GM23338 (cell line): Measurements from ENCODE around the gene FAM171A1. TPM values are rescaled to one million over a fixed set of nuclear protein-coding genes. Genes with fewer than 3 reads are reported as not detected.

ENCODE experiments used
- ATAC-seq: fragments of 200-7000 bp; cut with Tn5 transposase; 3 replicates; pipeline ENCODE4 v1.9.1; 2020
- DNase-seq: peaks from one replicate; pipeline ENCODE4 v3.0.0-alpha.2; 2015; ENCODE audit warnings: low spot score
- H2AFZ ChIP-seq: fragments of 200-600 bp; sonication (generic); 2 replicates; pipeline ENCODE4 v1.8.0; 2016; ENCODE audit warnings: antibody characterized with exemption, mild to moderate bottlenecking, moderate library complexity
- H3F3A ChIP-seq: fragments of 200-600 bp; sonication (generic); replicated peaks from 2 replicates; pipeline ENCODE4 v1.8.0; 2017; ENCODE audit warnings: antibody characterized with exemption, mixed run types, low read depth
- H3K27ac ChIP-seq: fragments of 200-600 bp; sonication (generic); 2 replicates; pipeline ENCODE4 v1.6.1; 2016; ENCODE audit warnings: low read depth
- H3K27me3 ChIP-seq: fragments of 200-600 bp; sonication (generic); 2 replicates; pipeline ENCODE4 v1.8.0; 2016; ENCODE audit warnings: mild to moderate bottlenecking, mixed run types, moderate library complexity; ENCODE audit not compliant: insufficient read depth
- H3K36me3 ChIP-seq: fragments of 200-600 bp; sonication (generic); 2 replicates; pipeline ENCODE4 v1.8.0; 2016; ENCODE audit warnings: mild to moderate bottlenecking; ENCODE audit not compliant: insufficient read depth
- H3K4me1 ChIP-seq: fragments of 200-600 bp; sonication (generic); 2 replicates; pipeline ENCODE4 v1.8.0; 2016; ENCODE audit warnings: mild to moderate bottlenecking, moderate library complexity; ENCODE audit not compliant: insufficient read depth
- H3K4me2 ChIP-seq: fragments of 200-600 bp; sonication (generic); 2 replicates; pipeline ENCODE4 v1.7.1; 2017; ENCODE audit warnings: mixed run types
- H3K4me3 ChIP-seq: fragments of 200-600 bp; sonication (generic); 2 replicates; pipeline ENCODE4 v1.6.1; 2016; ENCODE audit warnings: mixed run types
- H3K79me2 ChIP-seq: fragments of 200-600 bp; sonication (generic); replicated peaks from 2 replicates; pipeline ENCODE4 v1.8.0; 2017; ENCODE audit warnings: mild to moderate bottlenecking; ENCODE audit not compliant: insufficient read depth
- H3K9me2 ChIP-seq: fragments of 200-600 bp; sonication (generic); 2 replicates; pipeline ENCODE4 v1.8.0; 2017; ENCODE audit not compliant: insufficient read depth
- H4K20me1 ChIP-seq: fragments of 200-600 bp; sonication (generic); replicated peaks from 2 replicates; pipeline ENCODE4 v1.8.0; 2017; ENCODE audit warnings: mild to moderate bottlenecking; ENCODE audit not compliant: insufficient read depth
- H3K27ac Mint-ChIP-seq: 2 replicates; pipeline ENCODE4 v1.8.0; 2020; ENCODE audit warnings: inconsistent platforms, mild to moderate bottlenecking, moderate library complexity, mixed read lengths
- H3K27me3 Mint-ChIP-seq: 3 replicates; pipeline ENCODE4 v1.8.0; 2022; ENCODE audit warnings: low read depth, mild to moderate bottlenecking, moderate library complexity, mixed read lengths, inconsistent platforms; ENCODE audit not compliant: insufficient read depth, poor library complexity
- H3K36me3 Mint-ChIP-seq: 3 replicates; pipeline ENCODE4 v1.8.0; 2021; ENCODE audit warnings: low read depth, mild to moderate bottlenecking, inconsistent platforms, moderate library complexity, mixed read lengths
- H3K4me1 Mint-ChIP-seq: 3 replicates; pipeline ENCODE4 v1.8.0; 2020; ENCODE audit warnings: mild to moderate bottlenecking, inconsistent platforms, mixed read lengths
- H3K4me3 Mint-ChIP-seq: 3 replicates; pipeline ENCODE4 v1.8.0; 2021; ENCODE audit warnings: moderate library complexity, mild to moderate bottlenecking, inconsistent platforms, mixed read lengths
- H3K9me3 Mint-ChIP-seq: 3 replicates; pipeline ENCODE4 v1.8.0; 2020; ENCODE audit warnings: moderate library complexity, mild to moderate bottlenecking, inconsistent platforms, mixed read lengths
- CREB1 ChIP-seq: fragments of 250-450 bp; sonication (Bioruptor Pico); IDR thresholded peaks from 2 replicates; pipeline ENCODE4 v1.5.0; 2020; ENCODE audit warnings: low read depth, mild to moderate bottlenecking, moderate library complexity
- EZH2 ChIP-seq: fragments of 200-600 bp; sonication (generic); IDR thresholded peaks from one replicate; pipeline ENCODE4 v1.8.0; 2017; ENCODE audit warnings: antibody characterized with exemption, mild to moderate bottlenecking, low read depth; ENCODE audit not compliant: unreplicated experiment
- EZH2phosphoT487 ChIP-seq: fragments of 200-600 bp; sonication (generic); IDR thresholded peaks from one replicate; pipeline ENCODE4 v1.8.1; 2018; ENCODE audit warnings: antibody characterized with exemption; ENCODE audit not compliant: unreplicated experiment
- JUNB ChIP-seq: IDR thresholded peaks from one replicate; pipeline ENCODE4 v1.6.1; 2016; ENCODE audit warnings: antibody characterized with exemption; ENCODE audit not compliant: unreplicated experiment
- NANOG ChIP-seq: IDR thresholded peaks from 2 replicates; pipeline ENCODE4 v1.6.1; 2016; ENCODE audit warnings: antibody characterized with exemption, borderline replicate concordance
- POLR2AphosphoS5 ChIP-seq: IDR thresholded peaks from 2 replicates; pipeline ENCODE4 v1.6.1; 2016; ENCODE audit warnings: antibody characterized with exemption, low read depth
- STAT1 ChIP-seq: IDR thresholded peaks from one replicate; pipeline ENCODE4 v1.6.1; 2016; ENCODE audit warnings: antibody characterized with exemption; ENCODE audit not compliant: unreplicated experiment
- ZNF114 ChIP-seq: fragments of 250-450 bp; sonication (Bioruptor Pico); IDR thresholded peaks from 2 replicates; pipeline ENCODE4 v1.5.0; 2020; ENCODE audit warnings: mild to moderate bottlenecking, moderate library complexity
- ZNF331 ChIP-seq: fragments of 250-450 bp; sonication (Bioruptor Pico); IDR thresholded peaks from 2 replicates; pipeline ENCODE4 v1.5.0; 2020; ENCODE audit warnings: low read depth, mild to moderate bottlenecking, moderate library complexity
- polyA plus RNA-seq: library from polyadenylated mRNA; unstranded; fragments of >200 nt; fragmentation: Nextera tagmentation; extraction: Ambion mirVana; gene quantifications from 2 replicates; pipeline ENCODE4 v1.2.1, GENCODE V29; 2016
- total RNA-seq: library from RNA; depleted of rRNA; stranded (reverse); fragments of >200 nt; shearing (Covaris generic); gene quantifications from 2 replicates; pipeline ENCODE4 v1.2.3, GENCODE V29; 2014
- TF ChIP-seq, protein P1 (sequence below): IDR thresholded peaks from 2 replicates; pipeline ENCODE4 v1.6.1; 2016; ENCODE audit warnings: antibody characterized with exemption
- TF ChIP-seq, protein P2 (sequence below), 2 experiments: fragments of 200-600 bp in 1 of 2; sonication (generic) in 1 of 2; conservative IDR thresholded peaks; 2 replicates each; pipeline versions ENCODE4 v1.5.1 to v1.6.1; 2016 to 2017; ENCODE audit warnings: antibody characterized with exemption in 2 of 2, low read depth in 2 of 2, mild to moderate bottlenecking in 2 of 2, moderate library complexity in 1 of 2
- TF ChIP-seq, protein P3 (sequence below): fragments of 250-450 bp; sonication (Bioruptor Pico); IDR thresholded peaks from 2 replicates; pipeline ENCODE4 v1.5.0; 2020; ENCODE audit warnings: mild to moderate bottlenecking, moderate library complexity
- TF ChIP-seq, protein P4 (sequence below): IDR thresholded peaks from one replicate; pipeline ENCODE4 v1.6.1; 2018; ENCODE audit warnings: antibody characterized with exemption; ENCODE audit not compliant: unreplicated experiment

Gene FAM171A1
- total and polyA plus RNA-seq, 2 experiments from 2014 or later: 11.3 to 32.2 TPM

DNA sequence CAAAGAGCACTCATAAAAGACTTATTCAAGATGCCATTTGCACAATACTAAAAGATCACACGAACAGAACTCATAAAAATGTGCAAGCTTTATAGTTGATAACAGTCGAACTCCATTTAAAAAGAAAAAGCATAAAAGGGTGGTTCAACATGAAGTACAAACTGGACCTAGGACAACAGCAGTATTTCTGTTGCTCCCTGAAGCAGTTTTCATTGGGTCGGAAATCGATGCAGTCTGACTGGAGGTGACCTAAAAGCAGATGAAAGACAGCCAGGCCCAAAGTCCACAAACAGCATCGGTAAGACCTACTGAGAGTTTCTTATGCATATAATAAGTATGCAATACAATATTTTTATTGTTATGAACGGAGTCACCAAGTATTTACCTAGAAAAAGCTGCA is 23.9 kb downstream of the FAM171A1 start:
- Histone ChIP-seq H3K4me1 (peaks cover 18% of the 10 kb centered on the region; the same call in 1 of the 2 replicates), H3K4me3 (no peak overlapping the region), H3K36me3 (no peaks in the 10 kb centered on the region; the same call in 1 of the 2 replicates), H3K4me2 (no peak overlapping the region), H3K27ac (no peak overlapping the region), H3K79me2 (peaks cover 63% of the 10 kb centered on the region), H2AFZ (no peak overlapping the region), H3K9me2 (no peaks in the 10 kb centered on the region), H3K27me3 (no peaks in the 10 kb centered on the region), H3F3A (no peaks in the 10 kb centered on the region), H4K20me1 (peaks cover 4% of the 10 kb centered on the region; the same call in 1 of the 2 replicates)
- no peaks in the 10 kb centered on the region; the same call in 2 of the 3 replicates for H3K9me3 Mint-ChIP-seq
- no peak overlapping the region for H3K4me3 Mint-ChIP-seq
- H3K27ac Mint-ChIP-seq: no peak overlapping the region
- ATAC-seq (no peak), DNase-seq (no peak)
- TF ChIP-seq NANOG (no peak), POLR2AphosphoS5 (no peak), CREB1 (no peak), ZNF331 (CRISPR knock-in tag) (no peak), JUNB (no peak), ZNF114 (no peak), EZH2phosphoT487 (no peak), STAT1 (no peak), EZH2 (no peak)
- TF ChIP-seq, protein P1, sequence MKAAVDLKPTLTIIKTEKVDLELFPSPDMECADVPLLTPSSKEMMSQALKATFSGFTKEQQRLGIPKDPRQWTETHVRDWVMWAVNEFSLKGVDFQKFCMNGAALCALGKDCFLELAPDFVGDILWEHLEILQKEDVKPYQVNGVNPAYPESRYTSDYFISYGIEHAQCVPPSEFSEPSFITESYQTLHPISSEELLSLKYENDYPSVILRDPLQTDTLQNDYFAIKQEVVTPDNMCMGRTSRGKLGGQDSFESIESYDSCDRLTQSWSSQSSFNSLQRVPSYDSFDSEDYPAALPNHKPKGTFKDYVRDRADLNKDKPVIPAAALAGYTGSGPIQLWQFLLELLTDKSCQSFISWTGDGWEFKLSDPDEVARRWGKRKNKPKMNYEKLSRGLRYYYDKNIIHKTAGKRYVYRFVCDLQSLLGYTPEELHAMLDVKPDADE: no peak
- TF ChIP-seq, protein P2, sequence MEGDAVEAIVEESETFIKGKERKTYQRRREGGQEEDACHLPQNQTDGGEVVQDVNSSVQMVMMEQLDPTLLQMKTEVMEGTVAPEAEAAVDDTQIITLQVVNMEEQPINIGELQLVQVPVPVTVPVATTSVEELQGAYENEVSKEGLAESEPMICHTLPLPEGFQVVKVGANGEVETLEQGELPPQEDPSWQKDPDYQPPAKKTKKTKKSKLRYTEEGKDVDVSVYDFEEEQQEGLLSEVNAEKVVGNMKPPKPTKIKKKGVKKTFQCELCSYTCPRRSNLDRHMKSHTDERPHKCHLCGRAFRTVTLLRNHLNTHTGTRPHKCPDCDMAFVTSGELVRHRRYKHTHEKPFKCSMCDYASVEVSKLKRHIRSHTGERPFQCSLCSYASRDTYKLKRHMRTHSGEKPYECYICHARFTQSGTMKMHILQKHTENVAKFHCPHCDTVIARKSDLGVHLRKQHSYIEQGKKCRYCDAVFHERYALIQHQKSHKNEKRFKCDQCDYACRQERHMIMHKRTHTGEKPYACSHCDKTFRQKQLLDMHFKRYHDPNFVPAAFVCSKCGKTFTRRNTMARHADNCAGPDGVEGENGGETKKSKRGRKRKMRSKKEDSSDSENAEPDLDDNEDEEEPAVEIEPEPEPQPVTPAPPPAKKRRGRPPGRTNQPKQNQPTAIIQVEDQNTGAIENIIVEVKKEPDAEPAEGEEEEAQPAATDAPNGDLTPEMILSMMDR (conservative IDR thresholded peaks at IDR 0.05; ENCODE audit: low read depth in 2 of 2): no peak
- TF ChIP-seq, protein P3, sequence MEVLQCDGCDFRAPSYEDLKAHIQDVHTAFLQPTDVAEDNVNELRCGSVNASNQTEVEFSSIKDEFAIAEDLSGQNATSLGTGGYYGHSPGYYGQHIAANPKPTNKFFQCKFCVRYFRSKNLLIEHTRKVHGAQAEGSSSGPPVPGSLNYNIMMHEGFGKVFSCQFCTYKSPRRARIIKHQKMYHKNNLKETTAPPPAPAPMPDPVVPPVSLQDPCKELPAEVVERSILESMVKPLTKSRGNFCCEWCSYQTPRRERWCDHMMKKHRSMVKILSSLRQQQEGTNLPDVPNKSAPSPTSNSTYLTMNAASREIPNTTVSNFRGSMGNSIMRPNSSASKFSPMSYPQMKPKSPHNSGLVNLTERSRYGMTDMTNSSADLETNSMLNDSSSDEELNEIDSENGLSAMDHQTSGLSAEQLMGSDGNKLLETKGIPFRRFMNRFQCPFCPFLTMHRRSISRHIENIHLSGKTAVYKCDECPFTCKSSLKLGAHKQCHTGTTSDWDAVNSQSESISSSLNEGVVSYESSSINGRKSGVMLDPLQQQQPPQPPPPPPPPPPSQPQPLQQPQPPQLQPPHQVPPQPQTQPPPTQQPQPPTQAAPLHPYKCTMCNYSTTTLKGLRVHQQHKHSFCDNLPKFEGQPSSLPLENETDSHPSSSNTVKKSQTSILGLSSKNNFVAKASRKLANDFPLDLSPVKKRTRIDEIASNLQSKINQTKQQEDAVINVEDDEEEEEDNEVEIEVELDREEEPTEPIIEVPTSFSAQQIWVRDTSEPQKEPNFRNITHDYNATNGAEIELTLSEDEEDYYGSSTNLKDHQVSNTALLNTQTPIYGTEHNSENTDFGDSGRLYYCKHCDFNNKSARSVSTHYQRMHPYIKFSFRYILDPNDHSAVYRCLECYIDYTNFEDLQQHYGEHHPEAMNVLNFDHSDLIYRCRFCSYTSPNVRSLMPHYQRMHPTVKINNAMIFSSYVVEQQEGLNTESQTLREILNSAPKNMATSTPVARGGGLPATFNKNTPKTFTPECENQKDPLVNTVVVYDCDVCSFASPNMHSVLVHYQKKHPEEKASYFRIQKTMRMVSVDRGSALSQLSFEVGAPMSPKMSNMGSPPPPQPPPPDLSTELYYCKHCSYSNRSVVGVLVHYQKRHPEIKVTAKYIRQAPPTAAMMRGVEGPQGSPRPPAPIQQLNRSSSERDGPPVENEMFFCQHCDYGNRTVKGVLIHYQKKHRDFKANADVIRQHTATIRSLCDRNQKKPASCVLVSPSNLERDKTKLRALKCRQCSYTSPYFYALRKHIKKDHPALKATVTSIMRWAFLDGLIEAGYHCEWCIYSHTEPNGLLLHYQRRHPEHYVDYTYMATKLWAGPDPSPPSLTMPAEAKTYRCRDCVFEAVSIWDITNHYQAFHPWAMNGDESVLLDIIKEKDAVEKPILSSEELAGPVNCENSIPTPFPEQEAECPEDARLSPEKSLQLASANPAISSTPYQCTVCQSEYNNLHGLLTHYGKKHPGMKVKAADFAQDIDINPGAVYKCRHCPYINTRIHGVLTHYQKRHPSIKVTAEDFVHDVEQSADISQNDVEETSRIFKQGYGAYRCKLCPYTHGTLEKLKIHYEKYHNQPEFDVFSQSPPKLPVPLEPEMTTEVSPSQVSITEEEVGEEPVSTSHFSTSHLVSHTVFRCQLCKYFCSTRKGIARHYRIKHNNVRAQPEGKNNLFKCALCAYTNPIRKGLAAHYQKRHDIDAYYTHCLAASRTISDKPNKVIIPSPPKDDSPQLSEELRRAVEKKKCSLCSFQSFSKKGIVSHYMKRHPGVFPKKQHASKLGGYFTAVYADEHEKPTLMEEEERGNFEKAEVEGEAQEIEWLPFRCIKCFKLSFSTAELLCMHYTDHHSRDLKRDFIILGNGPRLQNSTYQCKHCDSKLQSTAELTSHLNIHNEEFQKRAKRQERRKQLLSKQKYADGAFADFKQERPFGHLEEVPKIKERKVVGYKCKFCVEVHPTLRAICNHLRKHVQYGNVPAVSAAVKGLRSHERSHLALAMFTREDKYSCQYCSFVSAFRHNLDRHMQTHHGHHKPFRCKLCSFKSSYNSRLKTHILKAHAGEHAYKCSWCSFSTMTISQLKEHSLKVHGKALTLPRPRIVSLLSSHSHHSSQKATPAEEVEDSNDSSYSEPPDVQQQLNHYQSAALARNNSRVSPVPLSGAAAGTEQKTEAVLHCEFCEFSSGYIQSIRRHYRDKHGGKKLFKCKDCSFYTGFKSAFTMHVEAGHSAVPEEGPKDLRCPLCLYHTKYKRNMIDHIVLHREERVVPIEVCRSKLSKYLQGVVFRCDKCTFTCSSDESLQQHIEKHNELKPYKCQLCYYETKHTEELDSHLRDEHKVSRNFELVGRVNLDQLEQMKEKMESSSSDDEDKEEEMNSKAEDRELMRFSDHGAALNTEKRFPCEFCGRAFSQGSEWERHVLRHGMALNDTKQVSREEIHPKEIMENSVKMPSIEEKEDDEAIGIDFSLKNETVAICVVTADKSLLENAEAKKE (CRISPR knock-in tag): no peak
- TF ChIP-seq, protein P4, sequence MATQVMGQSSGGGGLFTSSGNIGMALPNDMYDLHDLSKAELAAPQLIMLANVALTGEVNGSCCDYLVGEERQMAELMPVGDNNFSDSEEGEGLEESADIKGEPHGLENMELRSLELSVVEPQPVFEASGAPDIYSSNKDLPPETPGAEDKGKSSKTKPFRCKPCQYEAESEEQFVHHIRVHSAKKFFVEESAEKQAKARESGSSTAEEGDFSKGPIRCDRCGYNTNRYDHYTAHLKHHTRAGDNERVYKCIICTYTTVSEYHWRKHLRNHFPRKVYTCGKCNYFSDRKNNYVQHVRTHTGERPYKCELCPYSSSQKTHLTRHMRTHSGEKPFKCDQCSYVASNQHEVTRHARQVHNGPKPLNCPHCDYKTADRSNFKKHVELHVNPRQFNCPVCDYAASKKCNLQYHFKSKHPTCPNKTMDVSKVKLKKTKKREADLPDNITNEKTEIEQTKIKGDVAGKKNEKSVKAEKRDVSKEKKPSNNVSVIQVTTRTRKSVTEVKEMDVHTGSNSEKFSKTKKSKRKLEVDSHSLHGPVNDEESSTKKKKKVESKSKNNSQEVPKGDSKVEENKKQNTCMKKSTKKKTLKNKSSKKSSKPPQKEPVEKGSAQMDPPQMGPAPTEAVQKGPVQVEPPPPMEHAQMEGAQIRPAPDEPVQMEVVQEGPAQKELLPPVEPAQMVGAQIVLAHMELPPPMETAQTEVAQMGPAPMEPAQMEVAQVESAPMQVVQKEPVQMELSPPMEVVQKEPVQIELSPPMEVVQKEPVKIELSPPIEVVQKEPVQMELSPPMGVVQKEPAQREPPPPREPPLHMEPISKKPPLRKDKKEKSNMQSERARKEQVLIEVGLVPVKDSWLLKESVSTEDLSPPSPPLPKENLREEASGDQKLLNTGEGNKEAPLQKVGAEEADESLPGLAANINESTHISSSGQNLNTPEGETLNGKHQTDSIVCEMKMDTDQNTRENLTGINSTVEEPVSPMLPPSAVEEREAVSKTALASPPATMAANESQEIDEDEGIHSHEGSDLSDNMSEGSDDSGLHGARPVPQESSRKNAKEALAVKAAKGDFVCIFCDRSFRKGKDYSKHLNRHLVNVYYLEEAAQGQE: no peak
- H3K4me1 Mint-ChIP-seq: peaks cover 28% of the 10 kb centered on the region
- no peaks in the 10 kb centered on the region for H3K36me3 Mint-ChIP-seq
- H3K27me3 Mint-ChIP-seq: peaks cover 4% of the 10 kb centered on the region
